Activated CD4-positive, alpha-beta memory T cell treated with anti-CD3 and anti-CD28 coated beads for 36 hours (primary cell): Measurements from ENCODE around the gene RAB26. TPM values are rescaled to one million over a fixed set of nuclear protein-coding genes. Genes with fewer than 3 reads are reported as not detected.

Experiments
- CTCF ChIA-PET: fragments of 350-600 bp; sonication (Branson Sonifier 250); formaldehyde crosslinking; loops from one replicate; lab custom pipeline; 2021; ENCODE audit warnings: antibody characterized with exemption, inconsistent platforms; lab: Charles Lee
- POLR2A ChIA-PET: fragments of 350-600 bp; sonication (Branson Sonifier 250); formaldehyde crosslinking; loops from one replicate; lab custom pipeline; 2021; ENCODE audit warnings: antibody characterized with exemption; lab: Charles Lee
- DNase-seq: peaks from one replicate; pipeline ENCODE4 v3.0.0-alpha.2; 2020
- H3K27ac Mint-ChIP-seq: one replicate; pipeline ENCODE4 v1.8.0; 2021; ENCODE audit warnings: mixed read lengths
- H3K27me3 Mint-ChIP-seq: one replicate; pipeline ENCODE4 v1.8.0; 2021; ENCODE audit warnings: mixed read lengths
- H3K36me3 Mint-ChIP-seq: one replicate; pipeline ENCODE4 v1.8.0; 2021; ENCODE audit warnings: mixed read lengths
- H3K4me1 Mint-ChIP-seq: one replicate; pipeline ENCODE4 v1.8.0; 2021; ENCODE audit warnings: low read depth, mixed read lengths
- H3K4me3 Mint-ChIP-seq: one replicate; pipeline ENCODE4 v1.8.0; 2021; ENCODE audit warnings: mild to moderate bottlenecking, mixed read lengths
- H3K9me3 Mint-ChIP-seq: one replicate; pipeline ENCODE4 v1.8.0; 2021; ENCODE audit warnings: mixed read lengths
- intact Hi-C: fragments of 100-400 bp; cut with micrococcal nuclease; formaldehyde crosslinking; loops from one replicate; pipeline ENCODE4 v1.15.1; 2023
- total RNA-seq, 2 experiments: library from RNA; stranded (reverse); gene quantifications; one replicate each; pipeline ENCODE4 v1.2.3, GENCODE V29; 2021

The RAB26 gene
- total RNA-seq, 2 experiments from 2014 or later: 0.33 TPM; not detected in 1

- H3K4me3 Mint-ChIP-seq: peak overlapping the region; percentile 5
- intact Hi-C loops: loop anchor here (5.0 kb wide), 1 partner anchor 109 kb away; the partner anchor contains the start of gene RNPS1
- POLR2A ChIA-PET: no interaction called here
- H3K9me3 Mint-ChIP-seq: no peaks in the 10 kb centered on the region
- no peak for DNase-seq
- no peak overlapping the region for H3K27ac Mint-ChIP-seq
- CTCF ChIA-PET: interaction anchor here (0.6 kb wide), 1 partner anchor 294 kb away, joined by 4 read pairs; no protein-coding TSS in a partner anchor
- peaks cover 23% of the 10 kb centered on the region for H3K36me3 Mint-ChIP-seq
- H3K4me1 Mint-ChIP-seq: peaks cover 28% of the 10 kb centered on the region
- H3K27me3 Mint-ChIP-seq: no peaks in the 10 kb centered on the region
Measured at GRCh38 chr16:2158262-2158638, 9.8 kb downstream of the RAB26 start.

GRCh38 chr16:2159175-2159838 lies 10.9 kb downstream of the RAB26 start:
- H3K9me3 Mint-ChIP-seq: no peaks in the 10 kb centered on the region
- POLR2A ChIA-PET: no interaction called here
- no peak for DNase-seq
- no peak overlapping the region for H3K27ac Mint-ChIP-seq
- H3K27me3 Mint-ChIP-seq: no peaks in the 10 kb centered on the region
- H3K4me1 Mint-ChIP-seq: peaks cover 25% of the 10 kb centered on the region
- intact Hi-C loops: loop anchor here (5.0 kb wide), 1 partner anchor 108 kb away; the partner anchor contains the start of gene RNPS1
- H3K36me3 Mint-ChIP-seq: peaks cover 13% of the 10 kb centered on the region
- no peak overlapping the region for H3K4me3 Mint-ChIP-seq
- CTCF ChIA-PET: no interaction called here

DNA sequence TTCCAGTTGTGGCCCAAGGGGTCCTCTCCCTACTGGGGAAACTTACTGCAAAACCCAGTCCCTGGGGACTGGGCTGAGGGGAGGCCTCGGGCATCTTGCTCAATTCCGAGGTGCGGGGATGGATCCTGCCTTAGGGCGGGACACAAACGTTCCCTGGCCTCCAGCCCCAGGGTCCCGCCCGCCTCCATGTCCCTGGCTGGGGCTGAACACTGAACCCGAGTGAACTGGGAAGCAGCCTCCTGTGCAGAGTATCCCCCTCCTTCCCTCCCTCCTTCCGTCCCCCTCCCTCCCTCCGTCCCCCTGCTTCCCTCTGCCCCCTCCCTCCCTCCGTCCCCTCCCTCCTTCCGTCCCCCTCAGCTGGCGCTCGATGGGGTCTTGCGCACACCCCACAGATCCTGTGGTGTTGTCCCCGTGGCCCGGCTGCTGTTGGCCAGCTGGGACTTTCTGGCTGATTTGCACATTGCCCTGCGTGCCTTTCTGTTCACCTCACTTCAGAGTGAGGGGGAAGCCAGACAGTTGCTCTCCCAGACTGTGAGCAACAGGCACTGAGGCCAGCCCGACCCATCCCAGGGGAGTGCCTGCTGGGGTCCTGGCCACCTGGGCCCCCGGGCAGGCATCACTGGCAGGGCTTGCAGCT lies 12.6 kb downstream of the RAB26 start:
- POLR2A ChIA-PET: no interaction called here
- intact Hi-C loops: no loop called here
- no peak for DNase-seq
- Mint-ChIP-seq H3K36me3 (peaks cover 3% of the 10 kb centered on the region), H3K4me1 (peaks cover 25% of the 10 kb centered on the region), H3K9me3 (no peaks in the 10 kb centered on the region), H3K4me3 (no peak overlapping the region), H3K27me3 (no peaks in the 10 kb centered on the region), H3K27ac (no peak overlapping the region)
- CTCF ChIA-PET: no interaction called here

DNA sequence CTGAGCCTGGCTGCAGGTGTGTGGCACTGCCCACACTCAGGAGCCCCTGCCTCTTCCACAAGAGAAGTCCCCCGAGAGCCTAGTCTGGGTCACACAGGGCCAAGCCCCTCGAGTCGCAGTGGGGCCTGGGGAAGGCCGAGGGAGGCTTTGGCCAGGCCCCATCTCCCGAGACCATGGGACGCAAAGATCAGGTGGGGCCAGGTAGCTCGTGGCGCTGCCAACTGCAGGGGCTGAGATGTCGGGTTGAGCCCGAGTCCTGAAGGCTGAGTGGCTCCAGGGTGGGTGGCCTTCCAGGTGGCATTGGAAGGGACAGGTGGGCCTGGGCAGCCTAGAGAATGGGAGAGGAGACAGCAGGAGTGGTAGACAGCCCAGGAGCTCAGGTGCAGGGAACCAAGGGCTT lies 13.5 kb downstream of the RAB26 start:
- Mint-ChIP-seq H3K27me3 (no peaks in the 10 kb centered on the region), H3K36me3 (peaks cover 4% of the 10 kb centered on the region), H3K4me1 (peaks cover 18% of the 10 kb centered on the region), H3K4me3 (no peak overlapping the region), H3K27ac (peak overlapping the region; percentile 13), H3K9me3 (no peaks in the 10 kb centered on the region)
- DNase-seq: no peak
- intact Hi-C loops: no loop called here
- POLR2A ChIA-PET: no interaction called here
- CTCF ChIA-PET: no interaction called here

DNA sequence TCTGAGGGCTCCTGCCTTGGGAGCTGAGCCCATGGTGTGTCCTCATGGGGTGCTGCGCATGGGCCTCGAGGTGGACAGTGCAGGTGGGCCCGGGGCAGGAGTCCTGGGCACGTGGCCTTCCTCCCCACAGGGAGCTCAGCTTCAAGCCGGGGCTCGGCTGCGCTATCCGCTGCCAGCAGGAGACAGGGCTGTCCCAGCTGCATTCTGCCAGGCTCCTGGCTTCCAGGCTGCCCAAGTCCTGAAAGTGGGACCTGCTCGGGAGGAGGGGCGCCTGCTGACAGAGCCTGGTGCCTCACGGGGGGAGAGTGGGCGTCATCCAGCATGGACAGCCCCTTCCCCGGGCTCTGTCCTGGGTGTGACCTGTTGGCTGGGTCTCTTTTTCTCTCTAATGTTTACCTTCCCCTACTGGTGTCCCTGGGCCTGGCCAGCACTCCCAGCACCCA lies 14.3 kb downstream of the RAB26 start:
- Mint-ChIP-seq H3K36me3 (peaks cover 4% of the 10 kb centered on the region), H3K9me3 (no peaks in the 10 kb centered on the region), H3K4me3 (no peak overlapping the region), H3K27me3 (no peaks in the 10 kb centered on the region), H3K4me1 (peaks cover 10% of the 10 kb centered on the region), H3K27ac (no peak overlapping the region)
- POLR2A ChIA-PET: interaction anchor here (0.6 kb wide), 1 partner anchor 151 kb away, joined by 3 read pairs; no protein-coding TSS in a partner anchor
- no peak for DNase-seq
- CTCF ChIA-PET: no interaction called here
- intact Hi-C loops: no loop called here

GRCh38 chr16:2163211-2163881 lies 14.9 kb downstream of the RAB26 start:
- Mint-ChIP-seq H3K9me3 (no peaks in the 10 kb centered on the region), H3K36me3 (peaks cover 4% of the 10 kb centered on the region), H3K4me1 (peaks cover 6% of the 10 kb centered on the region), H3K27ac (no peak overlapping the region), H3K27me3 (no peaks in the 10 kb centered on the region), H3K4me3 (no peak overlapping the region)
- intact Hi-C loops: no loop called here
- DNase-seq: peak; percentile 36
- ChIA-PET CTCF (no interaction called here), POLR2A (no interaction called here)

DNA sequence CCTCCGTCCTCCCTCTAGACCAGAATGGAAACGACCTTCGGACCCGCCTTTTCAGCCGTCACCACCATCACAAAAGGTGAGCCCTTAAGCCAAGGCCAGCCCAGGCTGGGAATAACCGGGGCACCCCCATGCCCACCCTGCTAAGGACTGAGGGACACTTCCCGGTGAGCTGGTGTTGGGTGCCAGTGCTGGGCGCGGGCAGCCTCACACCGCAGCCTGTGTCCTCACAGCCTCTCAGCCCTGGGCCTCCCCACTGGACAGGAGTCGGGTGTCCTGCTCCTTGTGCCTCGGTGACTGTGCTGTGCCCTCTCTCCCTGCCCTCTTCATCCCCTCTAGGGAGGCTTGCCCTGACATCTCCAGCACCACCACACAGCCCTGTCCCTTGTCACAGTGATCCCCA lies 17.4 kb downstream of the RAB26 start:
- Mint-ChIP-seq H3K4me3 (no peak overlapping the region), H3K9me3 (no peaks in the 10 kb centered on the region), H3K27me3 (no peaks in the 10 kb centered on the region), H3K27ac (no peak overlapping the region), H3K4me1 (no peaks in the 10 kb centered on the region), H3K36me3 (peaks cover 4% of the 10 kb centered on the region)
- CTCF ChIA-PET: no interaction called here
- POLR2A ChIA-PET: interaction anchor here (1.1 kb wide), 1 partner anchor 41 kb away, joined by 4 read pairs; no protein-coding TSS in a partner anchor
- DNase-seq: no peak
- intact Hi-C loops: no loop called here

DNA sequence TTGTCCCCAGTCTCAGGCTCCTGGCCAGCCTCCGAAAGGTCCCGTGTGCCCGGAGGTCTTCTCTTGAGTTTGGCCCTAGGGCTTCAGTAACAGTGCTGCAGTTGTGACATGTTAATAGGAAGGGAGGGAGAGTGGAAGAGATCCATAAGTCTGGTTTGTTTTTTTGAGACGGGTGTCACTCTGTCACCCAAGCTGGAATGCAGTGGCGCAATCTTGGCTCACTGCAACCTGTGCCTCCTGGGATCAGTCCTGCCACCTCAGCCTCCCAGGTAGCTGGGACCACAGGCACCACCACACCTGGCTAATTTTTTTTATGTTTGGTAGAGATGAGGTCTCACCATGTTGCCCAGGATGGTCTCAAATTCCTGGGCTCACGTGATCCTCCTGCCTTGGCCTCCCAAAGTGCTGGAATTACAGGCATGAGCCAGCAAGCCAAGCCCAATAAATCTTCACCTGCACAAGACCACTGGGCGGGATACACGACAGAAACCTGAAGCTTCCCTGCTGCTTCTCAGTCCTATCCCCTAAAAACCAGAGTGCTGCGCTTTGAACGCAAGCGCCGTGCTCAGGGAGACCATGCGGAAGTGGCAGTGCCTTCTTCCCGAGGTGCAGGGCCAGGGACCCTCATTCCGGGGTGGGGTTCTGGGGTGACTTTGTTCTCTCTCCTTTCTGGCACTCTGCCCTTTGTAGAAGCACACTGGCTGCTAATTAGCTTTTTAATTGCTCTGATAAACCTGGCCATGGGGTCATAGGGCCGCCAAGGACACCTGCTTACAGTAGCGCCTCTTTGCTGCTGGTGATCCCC lies 18.0 kb downstream of the RAB26 start:
- Mint-ChIP-seq H3K4me3 (no peak overlapping the region), H3K36me3 (peaks cover 4% of the 10 kb centered on the region), H3K4me1 (no peaks in the 10 kb centered on the region), H3K27me3 (no peaks in the 10 kb centered on the region), H3K9me3 (no peaks in the 10 kb centered on the region), H3K27ac (no peak overlapping the region)
- ChIA-PET CTCF (interaction anchor here (0.7 kb wide), 1 partner anchor 39 kb away, joined by 3 read pairs; the partner anchor contains the start of gene MLST8), POLR2A (interaction anchor here (1.1 to 1.5 kb wide), 2 partner anchors 14 to 40 kb away, joined by 3 to 4 read pairs; no protein-coding TSS in a partner anchor)
- no peak for DNase-seq
- intact Hi-C loops: no loop called here

DNA sequence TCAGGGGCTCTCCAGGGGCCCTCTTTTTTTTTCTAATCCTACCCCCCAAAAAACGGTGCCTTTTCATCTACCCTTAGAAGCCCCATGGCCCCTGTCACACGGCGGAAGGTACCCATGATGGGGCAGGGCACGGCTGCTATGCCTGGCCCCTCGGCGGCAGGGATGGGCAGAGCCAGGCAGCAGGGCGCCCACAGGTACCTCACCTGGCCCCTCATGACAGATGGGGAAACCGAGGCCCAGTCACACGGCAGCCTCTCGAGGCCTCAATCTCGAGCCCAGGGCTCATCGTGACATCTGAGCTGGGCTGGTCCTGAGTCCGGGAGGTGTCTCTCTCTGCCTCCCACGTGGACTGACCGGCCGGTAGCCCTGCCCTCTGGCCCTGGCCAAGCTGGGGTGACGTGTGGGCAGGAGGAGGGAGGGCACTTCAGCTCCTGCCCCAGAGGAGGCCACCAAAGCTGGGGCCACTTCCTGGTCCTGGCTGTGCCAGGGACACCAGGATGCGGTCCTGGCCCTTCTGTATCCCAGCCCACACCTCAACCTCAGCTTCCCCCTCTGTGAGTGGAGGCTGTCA lies 18.7 kb downstream of the RAB26 start:
- Mint-ChIP-seq H3K27me3 (no peaks in the 10 kb centered on the region), H3K27ac (no peak overlapping the region), H3K9me3 (no peaks in the 10 kb centered on the region), H3K4me3 (no peak overlapping the region), H3K36me3 (peaks cover 4% of the 10 kb centered on the region), H3K4me1 (no peaks in the 10 kb centered on the region)
- ChIA-PET POLR2A (interaction anchor here (1.5 kb wide), 1 partner anchor 14 kb away, joined by 3 read pairs; no protein-coding TSS in a partner anchor), CTCF (interaction anchor here (0.7 kb wide), 1 partner anchor 38 kb away, joined by 3 read pairs; the partner anchor contains the start of gene MLST8)
- intact Hi-C loops: no loop called here
- no peak for DNase-seq

GRCh38 chr16:2170080-2170479 lies 21.7 kb downstream of the RAB26 start:
- no peaks in the 10 kb centered on the region for H3K9me3 Mint-ChIP-seq
- no peaks in the 10 kb centered on the region for H3K27me3 Mint-ChIP-seq
- CTCF ChIA-PET: no interaction called here
- peaks cover 11% of the 10 kb centered on the region for H3K36me3 Mint-ChIP-seq
- no peaks in the 10 kb centered on the region for H3K4me1 Mint-ChIP-seq
- no peak overlapping the region for H3K27ac Mint-ChIP-seq
- intact Hi-C loops: no loop called here
- POLR2A ChIA-PET: no interaction called here
- H3K4me3 Mint-ChIP-seq: no peak overlapping the region
- no peak for DNase-seq

DNA sequence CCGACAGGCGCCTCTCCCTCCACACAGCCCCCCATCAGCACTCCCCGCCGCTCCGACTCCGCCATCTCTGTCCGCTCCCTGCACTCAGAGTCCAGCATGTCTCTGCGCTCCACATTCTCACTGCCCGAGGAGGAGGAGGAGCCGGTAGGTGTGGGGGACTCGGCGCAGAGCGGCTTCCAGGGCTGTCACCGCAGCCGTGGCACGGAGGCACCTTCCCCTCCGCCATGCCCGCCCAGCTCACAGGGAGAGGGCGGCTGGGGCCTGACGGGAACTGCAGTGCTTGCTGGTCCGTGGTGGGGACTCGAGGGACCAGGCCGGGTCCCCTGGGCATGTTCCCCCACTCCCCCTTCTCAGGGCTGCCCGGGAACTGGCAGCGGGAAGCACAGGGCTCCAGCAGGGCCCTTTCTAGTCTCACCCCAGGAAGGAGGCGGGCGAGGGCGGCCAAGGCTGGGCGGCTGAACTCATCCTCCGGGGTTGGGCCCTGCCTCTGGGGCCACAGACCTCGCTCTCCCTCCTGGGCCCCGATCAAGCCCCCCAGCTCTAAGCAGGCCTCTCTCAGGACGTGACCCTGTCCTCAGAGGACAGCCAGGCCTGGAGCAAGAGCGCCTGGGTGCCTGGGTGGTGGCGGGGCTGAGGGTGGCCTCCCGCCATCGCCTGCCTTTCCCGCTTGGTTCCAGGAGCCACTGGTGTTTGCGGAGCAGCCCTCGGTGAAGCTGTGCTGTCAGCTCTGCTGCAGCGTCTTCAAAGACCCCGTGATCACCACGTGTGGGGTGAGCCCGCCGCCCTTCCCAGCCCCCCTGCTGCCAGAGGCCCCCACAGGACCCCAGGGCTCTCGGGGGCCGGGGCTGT lies 22.4 kb downstream of the RAB26 start:
- Mint-ChIP-seq H3K27ac (no peak overlapping the region), H3K27me3 (no peaks in the 10 kb centered on the region), H3K4me1 (no peaks in the 10 kb centered on the region), H3K9me3 (no peaks in the 10 kb centered on the region), H3K36me3 (peaks cover 10% of the 10 kb centered on the region), H3K4me3 (no peak overlapping the region)
- ChIA-PET CTCF (no interaction called here), POLR2A (no interaction called here)
- intact Hi-C loops: no loop called here
- no peak for DNase-seq
